Thyroid gland (tissue), 4 donors: ENCODE measurements around the gene RBMS1.

Source experiments
- CTCF ChIP-seq, 6 experiments: fragments of 200-600 bp in 3 of 6; fragments of 450-650 bp in 3 of 6; sonication (generic) in 3 of 6; IDR thresholded peaks; one replicate each; pipeline ENCODE4 v1.5.1; 2016 to 2019; ENCODE audit warnings: antibody characterized with exemption in 6 of 6, mild to moderate bottlenecking in 2 of 6, inconsistent platforms in 1 of 6, moderate library complexity in 1 of 6
- POLR2A ChIP-seq, 2 donors: fragments of 450-650 bp; IDR thresholded peaks; one replicate each; pipeline ENCODE4 v1.6.1; 2017; ENCODE audit warnings: antibody characterized with exemption in 2 of 2, mild to moderate bottlenecking in 2 of 2, moderate library complexity in 1 of 2

- TF ChIP-seq CTCF (IDR thresholded peaks at IDR 0.05) (no peak), POLR2A (IDR thresholded peaks at IDR 0.05) (no peak)
Observed at GRCh38 chr2:160258492-160258805, 235.2 kb downstream of the RBMS1 start.
